Stimulated activated CD8-positive, alpha-beta memory T cell treated with anti-CD3 and anti-CD28 coated beads, Interleukin-12 subunit alpha, Interleukin-12 subunit beta, amount 100 ng/mL, for 1 hour (primary cell): ENCODE measurements around the gene ABHD12.
"Not testable (repeated sequence)": the region's sequence is repeated elsewhere in the genome, so short reads cannot be mapped to it uniquely, and the experiment has no call there.

Experiments used
- DNase-seq: peaks from one replicate; pipeline ENCODE4 v3.0.0-alpha.2; 2020; ENCODE audit warnings: low read depth

Gene ABHD12

GRCh38 chr20:25277051-25277801 is 113.4 kb downstream of the ABHD12 start:
- DNase-seq: no peak

DNA sequence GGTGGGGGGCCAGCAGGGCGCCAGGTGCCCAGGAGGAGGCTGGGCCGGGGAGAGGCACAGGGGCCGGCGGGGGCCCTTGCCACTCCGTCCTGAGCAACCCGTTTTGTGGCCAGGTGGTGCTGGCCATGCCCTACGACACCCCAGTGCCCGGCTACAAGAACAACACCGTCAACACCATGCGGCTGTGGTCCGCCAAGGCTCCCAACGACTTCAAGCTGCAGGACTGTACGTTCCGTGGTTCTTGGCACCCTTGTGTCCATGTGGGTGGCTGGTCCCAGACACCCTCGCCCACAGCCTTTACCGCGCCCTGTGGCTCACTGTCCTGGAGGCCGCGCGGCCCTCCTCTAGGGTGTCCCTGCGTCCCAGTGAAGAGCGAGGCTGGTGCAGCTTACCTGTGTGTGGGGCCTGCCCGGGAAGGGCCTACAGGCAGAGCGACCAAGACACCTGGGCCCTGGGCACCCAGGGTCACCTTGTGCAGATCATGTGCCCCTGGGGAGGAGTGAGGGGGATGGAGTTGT is 114.0 kb downstream of the ABHD12 start:
- no peak for DNase-seq

DNA sequence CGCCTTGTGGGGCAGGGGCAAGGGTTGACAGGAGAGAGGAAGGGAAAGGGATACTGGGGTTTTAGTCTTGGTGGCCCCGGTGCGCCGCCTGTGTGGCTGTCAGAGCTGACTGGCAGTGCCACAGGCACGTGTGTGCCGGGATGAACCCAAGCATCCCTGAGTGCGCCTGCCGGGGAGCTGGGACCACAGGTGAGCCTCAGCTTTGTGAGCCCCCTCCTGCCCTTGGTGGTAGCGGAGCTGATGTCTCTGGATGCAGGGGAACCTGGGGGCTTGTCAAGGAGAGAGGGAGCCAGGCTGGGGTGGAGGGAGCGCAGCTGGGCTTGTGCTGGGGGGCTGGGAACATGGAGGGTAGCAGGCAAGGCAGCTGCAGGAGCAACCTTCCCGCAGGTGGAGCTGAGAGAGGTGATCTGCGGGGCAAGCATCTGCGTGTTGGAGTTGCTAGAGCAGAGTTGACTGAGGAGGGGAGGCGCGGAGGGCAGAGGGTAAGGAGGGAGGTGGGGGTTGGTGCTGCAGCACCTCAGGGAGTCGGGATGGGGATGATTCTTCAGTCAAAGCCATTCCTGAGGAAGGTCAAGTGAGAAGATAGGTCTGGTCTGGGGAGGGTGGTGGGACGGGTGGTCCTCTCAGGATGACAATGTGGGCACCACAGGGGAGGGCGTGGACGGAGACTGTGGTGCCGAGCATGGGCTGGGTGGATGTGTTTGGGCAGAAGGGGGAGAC is 114.7 kb downstream of the ABHD12 start:
- DNase-seq: no peak

DNA sequence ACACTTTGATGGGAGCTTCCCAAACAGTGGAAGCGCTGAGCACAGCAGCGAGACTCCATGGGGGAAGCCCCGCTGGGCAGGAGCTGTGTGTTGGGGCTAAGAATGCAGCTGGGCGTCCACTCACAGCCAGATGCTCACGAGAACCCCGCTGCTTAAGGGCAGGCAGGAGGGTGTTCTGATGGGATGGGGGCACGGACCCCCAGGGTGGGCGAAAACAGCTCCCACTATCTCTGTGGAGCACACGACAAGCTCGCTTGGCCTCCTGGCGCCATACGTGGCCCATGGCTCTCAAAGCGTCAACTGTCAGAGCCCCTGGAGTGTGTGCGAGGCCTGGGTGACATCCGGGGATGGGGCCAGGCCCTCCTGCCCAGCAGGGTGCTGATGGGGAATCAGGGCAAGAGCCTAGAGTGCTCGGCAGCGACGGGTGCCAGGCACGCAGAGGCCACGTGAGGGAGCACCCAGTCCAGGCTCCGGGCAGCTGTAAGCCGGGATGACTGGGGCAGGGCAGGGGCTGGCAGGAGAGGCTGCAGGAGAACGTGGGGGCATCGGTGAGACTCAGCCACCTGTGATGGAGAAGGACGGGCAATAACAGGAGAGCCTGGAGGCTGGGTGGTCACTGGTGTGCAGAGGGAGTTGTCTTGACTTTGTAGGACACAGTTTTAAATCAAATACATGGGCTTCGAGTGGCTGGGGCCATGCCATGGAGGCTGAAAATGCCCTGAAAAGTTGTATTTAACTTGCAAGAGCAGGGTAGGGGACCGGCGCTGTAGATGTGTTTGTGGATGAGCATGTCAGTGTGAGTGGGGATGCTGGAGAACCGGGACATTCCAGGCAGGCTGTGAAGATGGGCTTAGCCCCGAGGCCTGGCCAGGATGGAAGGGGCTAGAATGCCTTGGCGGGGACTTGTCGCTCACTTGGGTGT is 115.5 kb downstream of the ABHD12 start:
- DNase-seq: no peak

- DNase-seq: no peak
Measured at GRCh38 chr20:25274481-25274880, 116.2 kb downstream of the ABHD12 start.

- no peak for DNase-seq
Measured at GRCh38 chr20:25273541-25274358, 116.9 kb downstream of the ABHD12 start.

- no peak for DNase-seq
Measured at GRCh38 chr20:25273046-25273445, 117.6 kb downstream of the ABHD12 start.

- DNase-seq: no peak
Measured at GRCh38 chr20:25272223-25273000, 118.2 kb downstream of the ABHD12 start.

DNA sequence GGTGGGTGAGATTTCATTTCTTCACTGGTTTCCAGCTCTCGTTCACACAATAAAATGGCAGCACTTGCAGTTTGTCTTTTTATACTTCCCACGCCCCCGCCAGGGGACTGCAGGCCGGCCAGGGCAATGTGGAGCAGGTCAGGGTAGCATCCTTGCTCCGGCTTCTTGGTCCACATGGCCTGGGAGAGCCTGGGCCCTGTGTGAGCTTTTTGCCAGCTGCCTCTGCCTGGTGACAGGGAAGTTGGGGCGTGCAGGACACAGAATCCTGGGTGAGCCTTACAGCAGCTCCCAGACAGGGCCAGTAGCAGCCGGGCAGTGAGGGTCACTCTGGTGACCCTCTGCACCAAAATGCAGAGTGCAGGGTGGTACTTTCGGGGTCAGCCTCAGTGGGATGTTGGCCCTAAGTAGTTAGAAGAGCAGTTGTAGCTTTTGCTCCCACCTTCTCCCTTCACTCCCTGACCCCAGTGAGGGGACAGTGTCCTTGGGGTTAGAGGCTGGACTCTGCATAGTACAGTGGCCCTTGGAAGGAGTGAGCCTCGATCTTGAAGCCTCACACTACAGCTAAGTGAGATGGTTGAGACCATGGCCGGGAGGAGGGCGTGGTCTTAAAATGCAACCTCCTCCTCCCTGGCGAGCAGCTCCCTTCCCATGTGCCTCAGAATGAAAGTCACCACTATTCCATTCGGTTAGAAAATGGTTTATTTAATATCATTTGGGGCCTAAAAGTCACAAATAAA is 119.0 kb downstream of the ABHD12 start:
- no peak for DNase-seq

GRCh38 chr20:25270829-25271251 is 119.8 kb downstream of the ABHD12 start:
- DNase-seq: no peak

GRCh38 chr20:25269833-25270170 is 120.8 kb downstream of the ABHD12 start:
- no peak for DNase-seq

DNA sequence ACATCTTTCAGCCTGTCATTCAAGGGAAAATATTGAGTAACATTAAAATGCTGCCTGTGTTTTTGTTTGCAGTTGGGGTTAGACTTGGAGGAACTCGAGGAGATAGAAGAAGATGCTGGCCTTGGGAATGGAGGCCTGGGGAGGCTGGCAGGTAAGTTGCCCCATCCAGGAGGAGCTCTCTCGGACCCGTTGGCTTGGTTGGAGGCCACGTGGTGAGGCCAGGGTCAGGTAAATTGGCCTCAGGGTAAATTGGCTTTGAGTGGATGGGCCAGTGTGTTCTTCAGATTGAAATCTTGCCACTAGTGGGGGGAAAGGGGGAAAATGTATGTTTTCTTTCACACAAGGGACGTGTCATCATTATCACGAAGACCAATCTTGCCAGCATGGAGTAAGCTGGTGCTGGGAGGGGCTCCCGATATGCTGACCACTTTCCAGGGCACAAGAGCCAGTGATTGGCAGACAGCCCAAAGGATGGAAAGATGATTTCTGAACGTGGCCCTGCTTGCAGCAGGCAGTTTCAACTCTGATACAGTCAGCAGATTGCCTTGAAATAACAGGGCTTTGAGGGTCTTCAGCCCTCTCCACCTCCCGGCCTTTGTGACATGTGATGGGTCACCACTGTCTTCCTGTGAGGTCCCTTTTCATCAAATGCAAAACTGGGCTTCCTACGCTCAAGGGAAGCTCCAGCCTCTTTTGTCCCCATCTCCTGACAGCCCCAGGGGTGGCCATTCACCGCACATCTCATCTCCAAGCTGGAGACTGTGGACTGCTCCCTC is 121.4 kb downstream of the ABHD12 start:
- DNase-seq: no peak

DNA sequence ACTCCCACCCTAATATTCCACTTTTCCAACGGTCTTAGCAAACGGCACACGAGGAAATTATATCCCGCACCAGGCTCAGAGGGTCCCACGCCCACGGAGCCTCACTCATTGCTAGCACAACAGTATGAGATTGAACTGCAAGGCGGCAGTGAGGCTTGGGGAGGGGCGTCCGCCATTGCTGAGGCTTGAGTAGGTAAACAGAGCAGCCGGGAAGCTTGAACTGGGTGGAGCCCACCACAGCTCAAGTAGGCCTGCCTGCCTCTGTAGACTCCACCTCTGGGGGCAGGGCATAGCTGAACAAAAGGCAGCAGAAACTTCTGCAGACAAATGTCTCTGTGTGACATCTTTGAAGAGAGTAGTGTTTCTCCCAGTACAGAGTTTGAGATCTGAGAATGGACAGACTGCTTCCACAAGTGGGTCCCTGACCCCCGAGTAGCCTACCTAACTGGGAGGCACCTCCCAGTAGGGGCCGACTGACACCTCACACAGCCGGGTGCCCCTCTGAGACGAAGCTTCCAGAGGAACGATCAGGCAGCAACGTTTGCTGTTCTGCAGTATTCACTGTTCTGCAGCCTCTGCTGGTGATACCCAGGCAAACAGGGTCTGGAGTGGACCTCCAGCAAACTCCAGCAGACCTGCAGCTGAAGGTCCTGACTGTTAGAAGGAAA is 129.7 kb downstream of the ABHD12 start:
- not testable (repeated sequence) for DNase-seq

GRCh38 chr20:25259788-25260254 is 130.8 kb downstream of the ABHD12 start:
- no peak for DNase-seq

DNA sequence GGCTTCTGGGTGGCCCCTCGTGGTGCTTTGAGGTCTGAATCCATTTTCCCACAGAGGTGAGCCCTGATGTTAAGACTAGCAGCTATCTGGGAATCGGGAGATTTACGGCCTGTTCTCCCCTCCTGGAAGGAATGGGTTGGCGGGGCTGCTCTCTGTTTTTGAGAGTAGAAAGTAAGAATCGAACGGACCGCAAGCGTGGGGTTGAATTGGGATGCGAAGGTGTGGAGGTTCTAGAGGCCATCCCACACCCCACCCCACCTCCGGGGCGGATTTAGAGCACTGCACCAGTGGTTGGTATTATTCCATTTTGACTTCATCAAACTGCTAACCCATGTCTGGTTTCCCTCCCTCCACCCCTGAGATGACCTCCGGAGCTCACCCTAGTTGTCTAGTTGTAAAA is 131.3 kb downstream of the ABHD12 start:
- no peak for DNase-seq

DNA sequence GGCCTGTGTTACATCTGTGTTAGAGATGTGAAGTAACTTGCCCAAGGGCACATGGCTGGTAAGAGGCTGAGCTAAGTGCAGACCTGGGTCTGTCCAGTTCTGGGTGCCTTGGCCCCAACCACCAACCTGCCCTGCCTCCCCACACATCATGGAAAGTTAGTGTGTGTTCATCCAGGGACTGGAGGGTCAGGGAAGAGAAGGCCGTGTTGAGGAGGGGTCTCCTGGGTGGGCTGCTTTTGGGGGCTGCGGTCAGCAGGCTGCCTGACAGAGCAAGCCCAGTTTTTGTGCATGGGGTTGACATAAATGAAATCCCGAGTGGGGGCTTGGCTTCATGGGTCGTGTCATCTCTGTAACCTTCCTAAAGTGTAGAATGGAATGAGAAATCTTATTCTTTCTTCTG is 131.8 kb downstream of the ABHD12 start:
- DNase-seq: no peak

DNA sequence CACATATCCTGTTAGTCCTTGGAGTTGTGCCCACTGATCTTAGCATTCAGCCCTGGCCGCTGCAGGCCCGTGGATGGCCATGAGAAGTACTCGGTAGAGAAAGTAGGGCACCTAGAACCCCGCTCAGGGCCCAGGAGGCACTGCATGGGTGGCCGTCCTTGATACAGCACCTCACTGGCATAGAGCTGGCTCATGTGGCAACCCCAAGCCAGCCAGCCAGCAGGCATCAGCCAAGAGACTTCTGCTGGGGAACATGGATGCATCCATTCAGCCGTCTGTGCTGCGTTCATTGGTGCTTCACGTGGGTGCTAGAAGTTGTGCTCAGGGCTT is 132.2 kb downstream of the ABHD12 start:
- no peak for DNase-seq

GRCh38 chr20:25257756-25258475 is 132.7 kb downstream of the ABHD12 start:
- DNase-seq: no peak
